Fibroblast of villous mesenchyme (primary cell): ENCODE data around the gene RABEP1. TPM values are rescaled to one million over a fixed set of nuclear protein-coding genes. Genes with fewer than 3 reads are reported as not detected.
A peak's percentile ranks its signal among the peaks of the same experiment; 100 is the strongest.

Experiments
- DNase-seq: peaks from one replicate; pipeline ENCODE4 v3.0.0-alpha.2; 2010; ENCODE audit warnings: low read depth
- H3K4me3 ChIP-seq: 2 replicates; pipeline ENCODE4 v1.5.1; 2011; ENCODE audit warnings: low read depth, mild to moderate bottlenecking, low read length
- CTCF ChIP-seq: IDR thresholded peaks from 2 replicates; pipeline ENCODE4 v1.5.1; 2012; ENCODE audit warnings: low read depth, mild to moderate bottlenecking, low read length; ENCODE audit not compliant: insufficient read depth
- total RNA-seq: library from RNA; depleted of rRNA; stranded (reverse); fragments of >200 nt; gene quantifications from 2 replicates; pipeline ENCODE4 v1.2.3, GENCODE V29; 2012

The RABEP1 gene
- total RNA-seq, 1 donor: 50.5 TPM

DNA sequence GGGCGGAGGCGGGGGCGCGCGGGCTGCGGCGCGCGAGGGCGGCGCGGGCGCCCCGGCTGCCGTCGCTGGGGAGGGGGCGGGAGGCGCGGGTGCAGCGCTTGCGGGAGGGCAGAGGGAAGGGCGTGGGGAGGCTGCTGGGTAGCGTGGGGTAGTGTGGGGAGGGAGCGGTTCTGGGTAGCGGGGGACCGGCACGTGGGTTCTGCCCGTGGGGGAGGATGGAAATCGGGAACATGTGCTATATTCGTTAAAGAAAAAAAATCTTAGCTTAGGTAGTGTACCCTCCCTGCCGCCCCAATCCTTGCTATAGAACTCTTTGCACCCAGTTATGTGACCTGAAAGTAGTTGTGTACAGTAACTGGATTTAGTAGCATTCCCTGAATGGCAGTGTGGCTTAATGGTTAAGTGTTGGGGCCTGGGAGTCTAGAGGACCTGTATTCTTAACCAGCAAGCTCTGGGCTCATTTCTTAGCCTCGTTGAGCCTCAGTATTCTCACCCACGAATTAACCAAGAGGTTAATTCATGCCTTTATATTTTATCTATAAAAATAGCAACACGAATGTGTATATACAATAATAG lies 646 bp downstream of the RABEP1 start:
- DNase-seq: peak; percentile 29
- peak overlapping the region; percentile 73 for H3K4me3 ChIP-seq
- TF ChIP-seq CTCF: no peak

DNA sequence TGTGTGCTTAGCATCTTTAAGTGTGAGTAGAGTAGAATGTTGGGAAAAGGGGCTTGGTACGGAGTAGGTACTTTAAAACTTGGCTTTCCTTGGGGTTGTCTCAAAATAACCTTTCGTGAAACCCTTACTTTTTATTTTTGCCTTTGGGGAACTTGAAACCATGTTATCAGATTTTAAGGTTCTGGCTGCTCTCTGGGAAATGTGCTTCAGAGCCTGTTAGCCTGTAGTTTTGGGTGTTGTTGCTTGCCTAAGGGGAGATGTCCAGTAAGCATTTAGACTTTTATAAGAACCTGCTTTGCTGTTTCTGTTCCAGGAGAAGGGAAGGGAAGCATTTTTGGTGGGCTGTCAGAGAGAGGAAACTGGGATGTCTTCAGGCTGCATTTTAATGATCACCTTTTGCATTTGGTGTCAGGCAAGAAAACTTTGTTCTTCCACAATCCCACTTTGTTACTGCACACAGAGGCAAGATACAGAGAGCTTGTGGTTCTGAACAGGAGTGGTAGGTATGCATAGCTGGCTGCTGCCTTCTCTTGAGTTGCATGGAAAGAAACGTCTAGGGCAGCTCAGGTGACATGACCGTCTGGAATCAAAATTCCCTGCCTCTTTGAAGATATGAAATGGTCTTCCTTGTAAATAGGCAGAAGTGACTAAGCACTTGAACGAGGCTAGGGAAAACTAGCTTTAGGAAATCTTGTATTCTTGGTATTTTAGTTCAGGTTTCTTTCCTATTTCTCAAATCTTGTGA lies 1.7 kb downstream of the RABEP1 start:
- H3K4me3 ChIP-seq: peak overlapping the region; percentile 73
- TF ChIP-seq CTCF: no peak
- DNase-seq: no peak

GRCh38 chr17:5284681-5285080 lies 2.6 kb downstream of the RABEP1 start:
- no peak for DNase-seq
- no peak overlapping the region for H3K4me3 ChIP-seq
- TF ChIP-seq CTCF: no peak

DNA sequence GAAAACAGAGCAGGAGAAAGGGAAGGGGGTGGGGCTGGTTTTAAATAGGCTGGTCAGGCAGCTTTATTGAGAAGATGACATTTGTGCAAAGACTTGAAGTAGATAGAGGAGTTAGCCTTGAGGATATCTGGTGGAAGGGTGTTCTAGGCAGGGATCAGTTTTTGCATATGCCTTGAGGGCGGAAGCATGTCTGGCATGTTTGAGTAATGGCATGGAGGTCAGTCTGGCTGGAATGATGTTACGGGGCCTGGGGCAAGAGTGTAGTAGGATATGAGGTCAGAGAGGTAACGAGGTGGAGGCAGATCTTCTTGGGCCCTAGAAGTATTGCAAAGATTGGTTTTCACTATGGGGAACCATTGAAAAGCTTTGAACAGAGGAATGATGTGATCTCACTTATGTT lies 4.8 kb downstream of the RABEP1 start:
- no peak for DNase-seq
- TF ChIP-seq CTCF: no peak
- H3K4me3 ChIP-seq: no peak overlapping the region

DNA sequence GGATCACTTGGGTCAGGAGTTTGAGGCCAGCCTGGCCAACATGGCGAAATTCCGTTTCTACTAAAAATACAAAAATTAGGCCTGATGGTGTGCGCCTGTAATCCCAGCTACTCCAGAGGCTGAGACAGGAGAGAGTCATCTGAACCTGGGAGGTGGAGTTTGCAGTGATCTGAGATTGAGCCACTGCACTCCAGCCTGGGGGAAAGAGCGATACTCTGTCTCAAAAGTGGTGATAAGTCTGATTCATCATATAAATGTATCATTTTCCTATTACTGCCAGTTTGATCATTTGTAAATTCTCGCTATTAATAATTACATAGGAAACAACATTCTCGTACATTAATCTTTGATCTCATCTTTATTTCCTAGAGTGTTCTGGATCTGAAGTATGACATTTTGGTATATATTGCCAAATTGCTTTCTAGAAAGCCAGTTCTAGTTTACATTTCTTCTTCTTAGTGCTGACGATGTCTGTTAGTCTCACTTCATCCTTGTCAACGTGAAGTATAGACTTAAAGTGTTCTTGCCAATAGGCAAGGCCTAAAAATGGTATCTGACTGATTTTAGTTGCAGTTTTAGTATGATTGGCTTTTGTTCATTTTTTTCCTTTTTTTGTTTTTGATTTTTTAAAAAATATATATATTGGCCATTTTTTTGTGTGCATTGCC lies 9.7 kb downstream of the RABEP1 start:
- no peak overlapping the region for H3K4me3 ChIP-seq
- no peak for TF ChIP-seq CTCF
- no peak for DNase-seq

GRCh38 chr17:5297245-5297644 lies 15.2 kb downstream of the RABEP1 start:
- no peak overlapping the region for H3K4me3 ChIP-seq
- no peak for TF ChIP-seq CTCF
- no peak for DNase-seq

- no peak overlapping the region for H3K4me3 ChIP-seq
Observed at GRCh38 chr17:5299383-5299782, 17.3 kb downstream of the RABEP1 start.

More at GRCh38 chr17:5299383-5299782, 17.3 kb downstream of the RABEP1 start:
- TF ChIP-seq CTCF: no peak
- no peak for DNase-seq
